Cardiac muscle cell (in vitro differentiated cells and primary cell): ENCODE measurements around the gene TSHZ1. TPM values are rescaled to one million over a fixed set of nuclear protein-coding genes. Genes with fewer than 3 reads are reported as not detected.

Experiments
- DNase-seq, 2 donors: peaks; one replicate each; pipeline versions ENCODE4 v3.0.0 to v3.0.0-alpha.2; 2010 to 2017; ENCODE audit warnings: low read depth in 1 of 2, low spot score in 1 of 2
- H3K27ac ChIP-seq: fragments of 200-600 bp; sonication (generic); 2 replicates; pipeline ENCODE4 v1.5.1; 2016
- H3K27me3 ChIP-seq: fragments of 200-600 bp; sonication (generic); 2 replicates; pipeline ENCODE4 v1.6.0; 2016; ENCODE audit warnings: control low read depth
- H3K36me3 ChIP-seq: fragments of 200-600 bp; sonication (generic); 2 replicates; pipeline ENCODE4 v1.5.1; 2016; ENCODE audit warnings: control low read depth
- H3K4me1 ChIP-seq: fragments of 200-600 bp; sonication (generic); 2 replicates; pipeline ENCODE4 v1.8.1; 2017; ENCODE audit warnings: low read depth, mild to moderate bottlenecking, mixed run types
- H3K4me3 ChIP-seq: fragments of 200-600 bp; sonication (generic); 2 replicates; pipeline ENCODE4 v1.5.1; 2016; ENCODE audit warnings: mild to moderate bottlenecking
- H3K9me3 ChIP-seq: fragments of 200-600 bp; sonication (generic); 2 replicates; pipeline ENCODE4 v1.5.1; 2017; ENCODE audit warnings: low read depth, mild to moderate bottlenecking, control low read depth
- CTCF ChIP-seq: IDR thresholded peaks from 2 replicates; pipeline ENCODE4 v1.5.1; 2012; ENCODE audit warnings: low read depth, mild to moderate bottlenecking, low read length
- polyA plus RNA-seq: library from polyadenylated mRNA; unstranded; fragments of >200 nt; fragmentation: Nextera tagmentation; extraction: Ambion mirVana; gene quantifications from 2 replicates; pipeline ENCODE4 v1.2.1, GENCODE V29; 2016
- total RNA-seq: library from RNA; depleted of rRNA; stranded (reverse); fragments of >200 nt; gene quantifications from 2 replicates; pipeline ENCODE4 v1.2.3, GENCODE V29; 2016

The TSHZ1 gene
- total and polyA plus RNA-seq, 2 experiments from 2014 or later = 6.5 to 13.5 TPM

GRCh38 chr18:75307530-75307929 lies 96.9 kb downstream of the TSHZ1 start:
- H3K36me3 ChIP-seq = no peaks in the 10 kb centered on the region
- no peak for TF ChIP-seq CTCF
- no peak overlapping the region for H3K4me3 ChIP-seq
- DNase-seq = no peak
- no peak overlapping the region for H3K27ac ChIP-seq
- no peaks in the 10 kb centered on the region for H3K4me1 ChIP-seq
- no peaks in the 10 kb centered on the region for H3K27me3 ChIP-seq
- no peaks in the 10 kb centered on the region for H3K9me3 ChIP-seq

- TF ChIP-seq CTCF = no peak
- no peaks in the 10 kb centered on the region for H3K4me1 ChIP-seq
Observed at GRCh38 chr18:75309564-75309963, 99.0 kb downstream of the TSHZ1 start.

GRCh38 chr18:75314117-75314516 lies 103.5 kb downstream of the TSHZ1 start:
- Histone ChIP-seq H3K9me3 (no peaks in the 10 kb centered on the region), H3K27me3 (no peaks in the 10 kb centered on the region), H3K4me3 (no peak overlapping the region), H3K27ac (no peak overlapping the region), H3K4me1 (no peaks in the 10 kb centered on the region), H3K36me3 (no peaks in the 10 kb centered on the region)
- DNase-seq = no peak
- TF ChIP-seq CTCF = no peak

More at GRCh38 chr18:75309564-75309963, 99.0 kb downstream of the TSHZ1 start:
- H3K27ac ChIP-seq = no peak overlapping the region
- no peaks in the 10 kb centered on the region for H3K36me3 ChIP-seq
- H3K9me3 ChIP-seq = no peaks in the 10 kb centered on the region
- no peak overlapping the region for H3K4me3 ChIP-seq
- no peaks in the 10 kb centered on the region for H3K27me3 ChIP-seq
- DNase-seq = no peak

GRCh38 chr18:75314606-75315005 lies 104.0 kb downstream of the TSHZ1 start:
- Histone ChIP-seq H3K4me3 (no peak overlapping the region), H3K9me3 (no peaks in the 10 kb centered on the region), H3K4me1 (no peaks in the 10 kb centered on the region), H3K27ac (no peak overlapping the region), H3K27me3 (no peaks in the 10 kb centered on the region), H3K36me3 (no peaks in the 10 kb centered on the region)
- no peak for TF ChIP-seq CTCF
- no peak for DNase-seq

GRCh38 chr18:75316223-75316622 lies 105.6 kb downstream of the TSHZ1 start:
- Histone ChIP-seq H3K27me3 (no peaks in the 10 kb centered on the region), H3K4me1 (no peaks in the 10 kb centered on the region), H3K9me3 (no peaks in the 10 kb centered on the region), H3K27ac (no peak overlapping the region), H3K4me3 (no peak overlapping the region), H3K36me3 (no peaks in the 10 kb centered on the region)
- no peak for DNase-seq
- TF ChIP-seq CTCF = no peak

- Histone ChIP-seq H3K4me3 (no peak overlapping the region), H3K36me3 (no peaks in the 10 kb centered on the region), H3K4me1 (no peaks in the 10 kb centered on the region), H3K9me3 (no peaks in the 10 kb centered on the region), H3K27me3 (no peaks in the 10 kb centered on the region), H3K27ac (no peak overlapping the region)
- no peak for TF ChIP-seq CTCF
- no peak for DNase-seq
Observed at GRCh38 chr18:75316826-75317225, 106.2 kb downstream of the TSHZ1 start.
